Hepatocyte (in vitro differentiated cells): ENCODE data around the gene CUX1. TPM values are rescaled to one million over a fixed set of nuclear protein-coding genes. Genes with fewer than 3 reads are reported as not detected.

Experiments used
- DNase-seq: peaks from one replicate; pipeline ENCODE4 v3.0.0-alpha.2; 2016; ENCODE audit warnings: low spot score
- H2AFZ ChIP-seq: fragments of 200-600 bp; sonication (generic); 2 replicates; pipeline ENCODE4 v1.6.0; 2016; ENCODE audit warnings: antibody characterized with exemption, mild to moderate bottlenecking
- H3K27ac ChIP-seq: fragments of 200-600 bp; sonication (generic); 2 replicates; pipeline ENCODE4 v1.5.1; 2016; ENCODE audit warnings: mild to moderate bottlenecking
- H3K27me3 ChIP-seq: fragments of 200-600 bp; sonication (generic); 2 replicates; pipeline ENCODE4 v1.6.1; 2016
- H3K36me3 ChIP-seq: fragments of 200-600 bp; sonication (generic); replicated peaks from 2 replicates; pipeline ENCODE4 v1.5.1; 2016; ENCODE audit warnings: low read depth; ENCODE audit not compliant: insufficient read depth
- H3K4me1 ChIP-seq: fragments of 200-600 bp; sonication (generic); 2 replicates; pipeline ENCODE4 v1.5.1; 2016; ENCODE audit warnings: mild to moderate bottlenecking, moderate library complexity; ENCODE audit not compliant: insufficient read depth
- H3K4me2 ChIP-seq: fragments of 200-600 bp; sonication (generic); 2 replicates; pipeline ENCODE4 v1.6.0; 2016
- H3K4me3 ChIP-seq: fragments of 200-600 bp; sonication (generic); 2 replicates; pipeline ENCODE4 v1.5.1; 2016; ENCODE audit warnings: mild to moderate bottlenecking
- H3K79me2 ChIP-seq: fragments of 200-600 bp; sonication (generic); 2 replicates; pipeline ENCODE4 v1.6.0; 2017; ENCODE audit warnings: mild to moderate bottlenecking
- H3K9me2 ChIP-seq: fragments of 200-600 bp; sonication (generic); replicated peaks from 2 replicates; pipeline ENCODE4 v1.6.0; 2017; ENCODE audit warnings: mild to moderate bottlenecking; ENCODE audit not compliant: insufficient read depth
- H3K9me3 ChIP-seq: fragments of 200-600 bp; sonication (generic); 2 replicates; pipeline ENCODE4 v1.5.1; 2016; ENCODE audit warnings: low read depth, mild to moderate bottlenecking
- H4K20me1 ChIP-seq: fragments of 200-600 bp; sonication (generic); 2 replicates; pipeline ENCODE4 v1.6.0; 2016; ENCODE audit warnings: mild to moderate bottlenecking; ENCODE audit not compliant: insufficient read depth, poor library complexity, severe bottlenecking
- CTCF ChIP-seq: fragments of 200-600 bp; sonication (generic); IDR thresholded peaks from 2 replicates; pipeline ENCODE4 v1.5.1; 2016; ENCODE audit warnings: antibody characterized with exemption, mild to moderate bottlenecking; ENCODE audit not compliant: poor library complexity
- EZH2 ChIP-seq: fragments of 200-600 bp; sonication (generic); IDR thresholded peaks from 2 replicates; pipeline ENCODE4 v1.6.1; 2016; ENCODE audit warnings: antibody characterized with exemption, mild to moderate bottlenecking, borderline replicate concordance
- EZH2phosphoT487 ChIP-seq: fragments of 200-600 bp; sonication (generic); IDR thresholded peaks from one replicate; pipeline ENCODE4 v1.6.1; 2018; ENCODE audit warnings: antibody characterized with exemption, mild to moderate bottlenecking, low read depth, moderate library complexity; ENCODE audit not compliant: unreplicated experiment, severe bottlenecking
- WGBS: methylation state at CpG from one replicate; pipeline ENCODE4 v1.1.6; 2016; ENCODE audit warnings: low lambda C conversion rate; ENCODE audit errors: missing lambda C conversion rate; 5-methylcytosine and 5-hydroxymethylcytosine counted together
- polyA plus RNA-seq: library from polyadenylated mRNA; unstranded; fragments of >200 nt; fragmentation: Nextera tagmentation; extraction: Ambion mirVana; gene quantifications from 2 replicates; pipeline ENCODE4 v1.2.1, GENCODE V29; 2016
- total RNA-seq: library from RNA; depleted of rRNA; stranded (reverse); fragments of >200 nt; gene quantifications from 2 replicates; pipeline ENCODE4 v1.2.3, GENCODE V29; 2014

Gene CUX1
- total and polyA plus RNA-seq, 2 experiments from 2014 or later, result 60.1 to 76.8 TPM

GRCh38 chr7:101854084-101854865 is 36.8 kb downstream of the CUX1 start:
- Histone ChIP-seq H3K4me2 (no peak overlapping the region), H3K27me3 (no peaks in the 10 kb centered on the region), H3K36me3 (no peaks in the 10 kb centered on the region), H3K9me2 (no peaks in the 10 kb centered on the region), H2AFZ (no peak overlapping the region), H3K79me2 (peaks cover 100% of the 10 kb centered on the region), H3K27ac (no peak overlapping the region), H3K4me3 (no peak overlapping the region), H4K20me1 (peaks cover 76% of the 10 kb centered on the region), H3K9me3 (no peaks in the 10 kb centered on the region), H3K4me1 (peaks cover 18% of the 10 kb centered on the region)
- WGBS, result 96% methylated on average over 10 of the region's 10 CpGs
- TF ChIP-seq CTCF (no peak), EZH2phosphoT487 (no peak), EZH2 (no peak)
- no peak for DNase-seq

- H3K9me3 ChIP-seq, result no peaks in the 10 kb centered on the region
- peaks cover 89% of the 10 kb centered on the region for H4K20me1 ChIP-seq
- H3K79me2 ChIP-seq, result peaks cover 100% of the 10 kb centered on the region
- no peaks in the 10 kb centered on the region for H3K9me2 ChIP-seq
- peak; percentile 49 for DNase-seq
- peak; percentile 8 for TF ChIP-seq CTCF
- no peak for TF ChIP-seq EZH2phosphoT487
- no peak overlapping the region for H3K4me3 ChIP-seq
- no peaks in the 10 kb centered on the region for H3K36me3 ChIP-seq
- peaks cover 27% of the 10 kb centered on the region for H3K4me1 ChIP-seq
- peak overlapping the region; percentile 45 for H3K4me2 ChIP-seq
- no peaks in the 10 kb centered on the region for H3K27me3 ChIP-seq
- 70% methylated on average over 33 of the region's 33 CpGs for WGBS
- H2AFZ ChIP-seq, result no peak overlapping the region
- peak overlapping the region; percentile 63 for H3K27ac ChIP-seq
Observed at GRCh38 chr7:101856473-101857357, 39.3 kb downstream of the CUX1 start.

- WGBS, result 83% methylated on average over 11 of the region's 11 CpGs
- no peak overlapping the region for H3K4me3 ChIP-seq
- H3K36me3 ChIP-seq, result no peaks in the 10 kb centered on the region
- H3K9me2 ChIP-seq, result no peaks in the 10 kb centered on the region
- DNase-seq, result no peak
- no peak overlapping the region for H3K4me2 ChIP-seq
- H3K9me3 ChIP-seq, result no peaks in the 10 kb centered on the region
- H3K27me3 ChIP-seq, result no peaks in the 10 kb centered on the region
- peak overlapping the region; percentile 63 for H3K27ac ChIP-seq
- H3K79me2 ChIP-seq, result peaks cover 100% of the 10 kb centered on the region
- peaks cover 32% of the 10 kb centered on the region for H3K4me1 ChIP-seq
- H2AFZ ChIP-seq, result no peak overlapping the region
- peaks cover 89% of the 10 kb centered on the region for H4K20me1 ChIP-seq
- no peak for TF ChIP-seq CTCF
- TF ChIP-seq EZH2, result no peak
- TF ChIP-seq EZH2phosphoT487, result no peak
Observed at GRCh38 chr7:101857358-101857811, 40.0 kb downstream of the CUX1 start.
